HepG2 (cell line): ENCODE data around the gene DLST. TPM values are rescaled to one million over a fixed set of nuclear protein-coding genes. Genes with fewer than 3 reads are reported as not detected.

ENCODE experiments used
- ATAC-seq: fragments of 200-7000 bp; cut with Tn5 transposase; 3 replicates; pipeline ENCODE4 v1.9.1; 2020; ENCODE audit warnings: mild to moderate bottlenecking, moderate library complexity
- BruUV-seq: library from RNA; stranded (reverse); fragments of 400-500 nt; replicated peaks from 2 replicates; lab custom pipeline; 2021; lab: Mats Ljungman, UMichigan
- CTCF ChIA-PET: fragments of 300-600 bp; formaldehyde crosslinking; extraction: SDS; loops from one replicate; lab custom pipeline; 2021; ENCODE audit warnings: low total read pairs, inconsistent platforms, low intra/inter-chr PET ratio; lab: Yijun Ruan, JAX
- POLR2A ChIA-PET: fragments of 350-600 bp; sonication (Branson Sonifier 250); formaldehyde crosslinking; loops from one replicate; lab custom pipeline; 2020; ENCODE audit warnings: antibody characterized with exemption, inconsistent platforms; lab: Yijun Ruan, JAX
- DNase-seq: peaks from one replicate; pipeline ENCODE4 v3.0.0-alpha.2; 2015; ENCODE audit warnings: low spot score
- FAIRE-seq: peaks from 3 replicates; lab custom pipeline; 2011; peaks lifted over from hg19 to GRCh38; lab: Jason Lieb, UNC
- H2AFZ ChIP-seq: one replicate; pipeline ENCODE4 v1.6.1; 2011; ENCODE audit warnings: low read length, inconsistent platforms
- H3K27ac ChIP-seq: fragments of 300-600 bp; 3 replicates; pipeline ENCODE4 v1.8.0; 2011; ENCODE audit warnings: mixed run types, mild to moderate bottlenecking, mixed read lengths, low read length, inconsistent platforms; ENCODE audit not compliant: insufficient read depth; ENCODE audit errors: extremely low read length
- H3K27me3 ChIP-seq, 2 experiments: fragments of 200-600 bp in 1 of 2; 2 replicates in 1 of 2; 3 replicates in 1 of 2; pipeline versions ENCODE4 v1.6.0 to v1.8.0; 2011; ENCODE audit warnings: low read length in 2 of 2, mild to moderate bottlenecking in 2 of 2, moderate library complexity in 2 of 2, inconsistent platforms in 1 of 2; ENCODE audit not compliant: insufficient read depth in 2 of 2, control insufficient read depth in 1 of 2
- H3K36me3 ChIP-seq, 2 experiments: fragments of 200-600 bp in 1 of 2; replicated peaks in 1 of 2; 2 replicates in 1 of 2; 3 replicates in 1 of 2; pipeline versions ENCODE4 v1.5.1 to v1.8.0; 2011; ENCODE audit warnings: low read length in 2 of 2, inconsistent platforms in 1 of 2; ENCODE audit not compliant: insufficient read depth in 2 of 2, control insufficient read depth in 1 of 2
- H3K4me1 ChIP-seq: 2 replicates; pipeline ENCODE4 v1.5.1; 2012; ENCODE audit warnings: low read length, inconsistent platforms; ENCODE audit not compliant: insufficient read depth
- H3K4me2 ChIP-seq: 2 replicates; pipeline ENCODE4 v1.6.0; 2011; ENCODE audit warnings: low read depth, low read length, inconsistent platforms
- H3K4me3 ChIP-seq, 3 experiments: fragments of 200-600 bp in 1 of 3; sonication (generic), shearing (Covaris generic) in 1 of 3; replicated peaks in 1 of 3; 2 replicates each; pipeline ENCODE4 v1.5.1; 2011 to 2016; ENCODE audit warnings: low read length in 3 of 3, inconsistent platforms in 2 of 3, low read depth in 2 of 3, mild to moderate bottlenecking in 2 of 3, control low read depth in 1 of 3, mixed read lengths in 1 of 3; ENCODE audit not compliant: insufficient read depth in 1 of 3
- H3K79me2 ChIP-seq: one replicate; pipeline ENCODE4 v1.6.1; 2011; ENCODE audit warnings: low read length, inconsistent platforms; ENCODE audit not compliant: insufficient read depth
- H3K9ac ChIP-seq: 2 replicates; pipeline ENCODE4 v1.6.0; 2011; ENCODE audit warnings: mild to moderate bottlenecking, low read depth, low read length, inconsistent platforms; ENCODE audit not compliant: insufficient read depth
- H3K9me3 ChIP-seq: 2 replicates; pipeline ENCODE4 v1.5.1; 2012; ENCODE audit warnings: mild to moderate bottlenecking, low read length
- H4K20me1 ChIP-seq: 2 replicates; pipeline ENCODE4 v1.6.0; 2011; ENCODE audit warnings: inconsistent platforms, mild to moderate bottlenecking, low read length, moderate library complexity; ENCODE audit not compliant: insufficient read depth
- GPN1 ChIP-seq: sonication (generic); formaldehyde crosslinking; IDR thresholded peaks from 2 replicates; pipeline ENCODE4 v1.5.1; 2020; ENCODE audit warnings: missing genetic modification reagents, borderline replicate concordance
- MATR3 ChIP-seq: sonication (generic); formaldehyde crosslinking; IDR thresholded peaks from 2 replicates; pipeline ENCODE4 v1.4.0; 2020; ENCODE audit warnings: missing genetic modification reagents
- MAX ChIP-seq: IDR thresholded peaks from 2 replicates; pipeline ENCODE4 v1.6.1; 2012; ENCODE audit warnings: inconsistent platforms
- ZNF230 ChIP-seq: sonication (generic); formaldehyde crosslinking; IDR thresholded peaks from 2 replicates; pipeline ENCODE4 v1.4.0; 2020; ENCODE audit warnings: mild to moderate bottlenecking, missing genetic modification reagents
- ZNF329 ChIP-seq: sonication (generic); formaldehyde crosslinking; IDR thresholded peaks from 2 replicates; pipeline ENCODE4 v1.9.0; 2021; ENCODE audit warnings: low read depth, mild to moderate bottlenecking, missing genetic modification reagents
- ZNF652 ChIP-seq: IDR thresholded peaks from 2 replicates; pipeline ENCODE4 v1.6.1; 2016; ENCODE audit warnings: low read depth, borderline replicate concordance
- ZSCAN29 ChIP-seq: sonication (generic); formaldehyde crosslinking; conservative IDR thresholded peaks from 2 replicates; pipeline ENCODE4 v1.4.0; 2020; ENCODE audit warnings: mild to moderate bottlenecking, missing genetic modification reagents
- WGBS: methylation state at CpG from one replicate; pipeline ENCODE4 v1.1.6; 2017; ENCODE audit warnings: low lambda C conversion rate; 5-methylcytosine and 5-hydroxymethylcytosine counted together
- in situ Hi-C: cut with HindIII; loops from 2 replicates; pipeline ENCODE4 v1.10.0; 2017; ENCODE audit warnings: low pct_unique_long_range_greater_than_20kb; ENCODE audit not compliant: extremely low pct_ligation_motif_present
- intact Hi-C: fragments of 100-400 bp; cut with micrococcal nuclease; formaldehyde crosslinking; loops from one replicate; pipeline ENCODE4 v1.10.0; 2022; ENCODE audit not compliant: unreplicated experiment
- polyA plus RNA-seq, 8 experiments: library from polyadenylated mRNA; depleted of rRNA in 3 of 8; stranded (reverse) in 7 of 8; unstranded in 1 of 8; fragments of >200 nt; fragmentation: Illumina TruSeq in 4 of 8; extraction: Trizol in 4 of 8; gene quantifications; 2 replicates each; pipeline versions ENCODE4 v1.2.1 to v1.2.3, GENCODE V29; 2011 to 2016; ENCODE audit warnings: low read depth in 4 of 8, missing spikeins in 1 of 8, mixed read lengths in 1 of 8; ENCODE audit not compliant: insufficient read depth in 1 of 8
- total RNA-seq, 5 experiments: library from RNA; depleted of rRNA; stranded (reverse); fragments of >200 nt; fragmentation: Illumina TruSeq; extraction: Trizol; gene quantifications; 2 replicates each; pipeline ENCODE4 v1.2.3, GENCODE V29; 2016; ENCODE audit warnings: low read depth in 1 of 5

Gene DLST
- total and polyA plus RNA-seq, 2 of the 13 experiments (the other 11 are each of a cell fraction or from before 2014, with no cell fraction given): 56.5 to 94.3 TPM

GRCh38 chr14:74832849-74833248 lies 48.9 kb upstream of the DLST start:
- H3K36me3 ChIP-seq: peaks cover 9 to 46% of the 10 kb centered on the region in 2 experiments
- in situ Hi-C loops (no loop called here), intact Hi-C loops (no loop called here)
- DNase-seq: no peak
- no peak for ATAC-seq
- H3K4me1 ChIP-seq: peaks cover 11% of the 10 kb centered on the region
- no peak overlapping the region for H3K4me3 ChIP-seq
- 95% methylated on average over 4 of the region's 4 CpGs for WGBS
- no peak overlapping the region for H2AFZ ChIP-seq
- no peaks in the 10 kb centered on the region for H3K27me3 ChIP-seq
- H3K27ac ChIP-seq: no peak overlapping the region
- no peaks in the 10 kb centered on the region for H3K9me3 ChIP-seq
- FAIRE-seq: no peak
- no peaks in the 10 kb centered on the region for H4K20me1 ChIP-seq
- no peaks in the 10 kb centered on the region for H3K79me2 ChIP-seq
- POLR2A ChIA-PET: no interaction called here
- CTCF ChIA-PET: no interaction called here
- no peak overlapping the region for H3K9ac ChIP-seq
- H3K4me2 ChIP-seq: no peak overlapping the region
- no peak for TF ChIP-seq MAX
- no TSS peak for BruUV-seq

- CTCF ChIA-PET: no interaction called here
- Histone ChIP-seq H3K79me2 (no peaks in the 10 kb centered on the region), H3K27me3 (no peaks in the 10 kb centered on the region), H3K4me1 (peaks cover 11% of the 10 kb centered on the region), H3K4me2 (no peak overlapping the region), H4K20me1 (no peaks in the 10 kb centered on the region), H2AFZ (no peak overlapping the region), H3K36me3 (peaks cover 5 to 35% of the 10 kb centered on the region in 2 experiments), H3K4me3 (no peak overlapping the region), H3K27ac (no peak overlapping the region), H3K9ac (no peak overlapping the region), H3K9me3 (no peaks in the 10 kb centered on the region)
- no peak for DNase-seq
- peak; percentile 54 for ATAC-seq
- BruUV-seq: no TSS peak
- intact Hi-C loops (no loop called here), in situ Hi-C loops (no loop called here)
- TF ChIP-seq ZNF329 (no peak), GPN1 (CRISPR knock-in tag) (no peak), ZSCAN29 (no peak), ZNF230 (CRISPR knock-in tag) (no peak), MATR3 (CRISPR knock-in tag) (no peak), ZNF652 (peak; percentile 68; the same call in 1 of the 2 replicates)
- POLR2A ChIA-PET: no interaction called here
- peak; percentile 40 for FAIRE-seq
- over 99% methylated on average over 4 of the region's 5 CpGs for WGBS
Measured at GRCh38 chr14:74834692-74835392, 46.9 kb upstream of the DLST start.
